ENCODE measurements around the gene PATJ. TPM values are rescaled to one million over a fixed set of nuclear protein-coding genes. Genes with fewer than 3 reads are reported as not detected.

PATJ gene
- total RNA-seq, 1 experiment from 2014 or later = 47.3 TPM

- Histone ChIP-seq H2BK20ac (ENCODE audit: low read depth, low read length, poor library complexity, severe bottlenecking) (no peak overlapping the region), H2BK12ac (ENCODE audit: insufficient read length, low read depth, low read length) (no peak overlapping the region), H3K14ac (ENCODE audit: insufficient read depth, low read length) (no peak overlapping the region), H3T11ph (ENCODE audit: low read length) (no peak overlapping the region), H4K8ac (replicated peaks; ENCODE audit: insufficient read length, low read depth, low read length) (no peak overlapping the region), H2BK120ac (ENCODE audit: low read depth, low read length, poor library complexity, severe bottlenecking) (peak overlapping the region; percentile 5), H3K79me2 (ENCODE audit: insufficient read depth, low read length) (no peaks in the 10 kb centered on the region), H3K9me3 (ENCODE audit: control insufficient read depth, low read depth, low read length) (no peaks in the 10 kb centered on the region), H4K20me1 (ENCODE audit: control insufficient read depth, insufficient read depth, insufficient read length) (no peaks in the 10 kb centered on the region), H2AFZ (ENCODE audit: low read length) (no peak overlapping the region), H3K18ac (ENCODE audit: insufficient read length, low read depth, low read length) (no peak overlapping the region), H2BK5ac (ENCODE audit: insufficient read length, low read length) (no peak overlapping the region), H3K79me1 (ENCODE audit: insufficient read depth, low read depth, low read length, poor library complexity, severe bottlenecking) (no peaks in the 10 kb centered on the region), H4K5ac (ENCODE audit: insufficient read length, low read depth, low read length) (no peak overlapping the region), H3K4me2 (ENCODE audit: insufficient read depth, insufficient read length, low read length) (no peak overlapping the region), H3K23ac (ENCODE audit: insufficient read length, low read depth, low read length) (no peak overlapping the region), H3K27ac (ENCODE audit: insufficient read length, low read depth, low read length) (peak overlapping the region; percentile 34), H3K4me1 (ENCODE audit: insufficient read depth, low read length) (peaks cover 10% of the 10 kb centered on the region; the same call in 1 of the 2 replicates), H3K4ac (ENCODE audit: low read depth, low read length) (no peak overlapping the region), H3K56ac (ENCODE audit: insufficient read length, low read depth, low read length) (no peak overlapping the region), H2BK15ac (ENCODE audit: low read depth, low read length) (no peak overlapping the region), H4K91ac (ENCODE audit: insufficient read length, low read depth, low read length) (no peak overlapping the region), H3K23me2 (ENCODE audit: insufficient read length, low read depth, low read length, poor library complexity, severe bottlenecking) (no peaks in the 10 kb centered on the region), H3K27me3 (ENCODE audit: insufficient read depth, low read length) (no peaks in the 10 kb centered on the region), H3K9ac (ENCODE audit: extremely low read depth, insufficient read length, low read length) (no peak overlapping the region), H2AK5ac (ENCODE audit: insufficient read length, low read length) (no peak overlapping the region)
- Mint-ChIP-seq H3K4me1 (peaks cover 30 to 39% of the 10 kb centered on the region in 2 experiments), H3K4me3 (no peak overlapping the region), H3K27ac (peak overlapping the region in 2 of 3 experiments; percentile 78; a peak in 3 of 7 replicates), H3K27me3 (ENCODE audit: low read depth) (no peaks in the 10 kb centered on the region), H3K9me3 (no peaks in the 10 kb centered on the region), H3K36me3 (ENCODE audit: insufficient read depth in 1 of 3, low read depth in 3 of 3) (peaks cover 0 to 4% (median 3%) of the 10 kb centered on the region in 3 experiments; a peak in 3 of 7 replicates)
- DNase-seq = no peak
- no peak for TF ChIP-seq CTCF (conservative IDR thresholded peaks at IDR 0.05)
- no CpG with 5 or more reads among the region's 6 CpGs for WGBS (ENCODE audit: extremely low coverage, insufficient read length, low lambda C conversion rate)
Observed at GRCh38 chr1:62045574-62045973, 303.3 kb downstream of the PATJ start.

Data from H9 (cell line).